Measurements from ENCODE around the gene GAD1. TPM values are rescaled to one million over a fixed set of nuclear protein-coding genes. Genes with fewer than 3 reads are reported as not detected.
A peak's percentile ranks its signal among the peaks of the same experiment; 100 is the strongest.

The GAD1 gene
- total and polyA plus RNA-seq, 4 donors = 0.08 to 1.4 (median 0.51) TPM

DNA sequence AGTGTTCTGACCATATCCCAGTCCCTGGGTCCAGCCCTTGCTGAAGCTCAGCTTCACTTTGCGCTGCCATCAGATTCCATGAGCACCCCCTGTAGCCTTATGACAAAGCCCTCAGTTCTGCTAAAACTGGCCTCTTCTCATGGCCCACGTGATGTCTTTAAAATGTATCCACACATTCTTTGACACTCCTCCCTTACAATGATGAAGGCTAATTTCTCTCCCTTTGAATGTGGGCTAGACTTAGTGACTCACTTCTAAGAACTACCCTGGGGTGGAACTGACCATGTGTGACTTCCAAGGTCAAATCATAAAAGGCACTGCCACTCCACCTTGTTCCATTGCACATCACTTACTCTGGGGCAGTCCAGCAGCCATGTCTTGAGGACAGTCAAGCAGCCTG lies 67.0 kb downstream of the GAD1 start:
- H3K27ac ChIP-seq (ENCODE audit: low read depth in 1 of 2, low read length in 1 of 2) = no peak overlapping the region
- H3K27me3 ChIP-seq (ENCODE audit: control insufficient read depth in 3 of 3, insufficient read depth in 3 of 3, low read length in 2 of 3) = peaks cover 0 to 3% (median 0%) of the 10 kb centered on the region in 3 donors
- TF ChIP-seq, protein P1, sequence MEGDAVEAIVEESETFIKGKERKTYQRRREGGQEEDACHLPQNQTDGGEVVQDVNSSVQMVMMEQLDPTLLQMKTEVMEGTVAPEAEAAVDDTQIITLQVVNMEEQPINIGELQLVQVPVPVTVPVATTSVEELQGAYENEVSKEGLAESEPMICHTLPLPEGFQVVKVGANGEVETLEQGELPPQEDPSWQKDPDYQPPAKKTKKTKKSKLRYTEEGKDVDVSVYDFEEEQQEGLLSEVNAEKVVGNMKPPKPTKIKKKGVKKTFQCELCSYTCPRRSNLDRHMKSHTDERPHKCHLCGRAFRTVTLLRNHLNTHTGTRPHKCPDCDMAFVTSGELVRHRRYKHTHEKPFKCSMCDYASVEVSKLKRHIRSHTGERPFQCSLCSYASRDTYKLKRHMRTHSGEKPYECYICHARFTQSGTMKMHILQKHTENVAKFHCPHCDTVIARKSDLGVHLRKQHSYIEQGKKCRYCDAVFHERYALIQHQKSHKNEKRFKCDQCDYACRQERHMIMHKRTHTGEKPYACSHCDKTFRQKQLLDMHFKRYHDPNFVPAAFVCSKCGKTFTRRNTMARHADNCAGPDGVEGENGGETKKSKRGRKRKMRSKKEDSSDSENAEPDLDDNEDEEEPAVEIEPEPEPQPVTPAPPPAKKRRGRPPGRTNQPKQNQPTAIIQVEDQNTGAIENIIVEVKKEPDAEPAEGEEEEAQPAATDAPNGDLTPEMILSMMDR (IDR thresholded peaks at IDR 0.05; ENCODE audit: control extremely low read depth, extremely low read depth) = no peak
- no peak overlapping the region for H3K9ac ChIP-seq (ENCODE audit: insufficient read depth in 1 of 2, low read length in 2 of 2)
- peaks cover 0 to 1% (median 0%) of the 10 kb centered on the region in 4 donors for H3K9me3 ChIP-seq (ENCODE audit: control insufficient read depth in 4 of 4, insufficient read depth in 3 of 4, low read length in 3 of 4)
- 88 to 94% methylated on average over 2 of the region's 2 CpGs for WGBS, 2 donors
- peaks cover 0 to 4% (median 0%) of the 10 kb centered on the region in 5 donors for H3K4me1 ChIP-seq (ENCODE audit: control insufficient read depth in 5 of 5, insufficient read depth in 5 of 5, low read length in 5 of 5)
- no peaks in the 10 kb centered on the region for H3K36me3 ChIP-seq (ENCODE audit: control insufficient read depth in 4 of 4, insufficient read depth in 4 of 4, low read length in 4 of 4)
- no peak for ATAC-seq (ENCODE audit: insufficient read depth, low FRiP score)
- DNase-seq = no peak
- no peak overlapping the region for H3K4me3 ChIP-seq

DNA sequence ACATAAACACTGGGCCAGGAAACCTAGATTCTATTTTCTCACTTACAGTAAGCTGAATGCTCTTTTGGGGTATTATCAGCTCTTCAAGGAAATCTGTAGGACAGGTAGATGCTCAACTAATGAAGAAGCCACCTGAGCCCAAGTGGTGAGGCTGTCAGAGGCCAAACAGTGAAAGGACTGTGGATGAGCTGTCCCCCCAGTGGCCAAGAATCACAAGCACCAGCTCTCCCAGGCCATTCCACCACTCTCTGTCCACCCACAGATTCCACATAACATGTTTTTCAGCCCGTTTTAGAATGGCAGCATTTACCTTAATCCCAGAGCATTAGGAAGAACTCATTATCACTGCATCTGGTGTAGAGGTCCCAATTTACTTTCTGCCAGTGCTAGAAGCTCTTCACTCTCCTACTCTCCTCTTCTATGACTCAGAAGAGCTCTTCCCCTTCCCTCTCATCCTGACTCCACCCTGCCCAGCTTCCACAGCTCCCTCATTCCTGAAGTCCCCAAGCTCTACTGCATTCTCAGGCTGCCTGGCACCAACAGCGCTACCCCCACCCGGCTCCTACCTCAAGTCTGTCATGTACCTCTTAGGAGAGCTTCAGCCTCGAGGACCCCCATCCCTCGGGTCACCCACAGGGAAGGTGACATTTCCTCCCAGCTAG lies 68.6 kb downstream of the GAD1 start:
- Histone ChIP-seq H3K36me3 (ENCODE audit: control insufficient read depth in 4 of 4, insufficient read depth in 4 of 4, low read length in 4 of 4) (no peaks in the 10 kb centered on the region), H3K4me3 (no peak overlapping the region), H3K4me1 (ENCODE audit: control insufficient read depth in 5 of 5, insufficient read depth in 5 of 5, low read length in 5 of 5) (peaks cover 0 to 4% (median 0%) of the 10 kb centered on the region in 5 donors), H3K27ac (ENCODE audit: low read depth in 1 of 2, low read length in 1 of 2) (no peak overlapping the region), H3K27me3 (ENCODE audit: control insufficient read depth in 3 of 3, insufficient read depth in 3 of 3, low read length in 2 of 3) (peaks cover 0 to 3% (median 0%) of the 10 kb centered on the region in 3 donors), H3K9ac (ENCODE audit: insufficient read depth in 1 of 2, low read length in 2 of 2) (no peak overlapping the region), H3K9me3 (ENCODE audit: control insufficient read depth in 4 of 4, insufficient read depth in 3 of 4, low read length in 3 of 4) (peaks cover 0 to 1% (median 0%) of the 10 kb centered on the region in 4 donors)
- 85 to 97% methylated on average over 5 of the region's 5 CpGs for WGBS, 2 donors
- TF ChIP-seq, protein P1 (IDR thresholded peaks at IDR 0.05; ENCODE audit: control extremely low read depth, extremely low read depth) = no peak
- DNase-seq = no peak
- ATAC-seq (ENCODE audit: insufficient read depth, low FRiP score) = no peak

DNA sequence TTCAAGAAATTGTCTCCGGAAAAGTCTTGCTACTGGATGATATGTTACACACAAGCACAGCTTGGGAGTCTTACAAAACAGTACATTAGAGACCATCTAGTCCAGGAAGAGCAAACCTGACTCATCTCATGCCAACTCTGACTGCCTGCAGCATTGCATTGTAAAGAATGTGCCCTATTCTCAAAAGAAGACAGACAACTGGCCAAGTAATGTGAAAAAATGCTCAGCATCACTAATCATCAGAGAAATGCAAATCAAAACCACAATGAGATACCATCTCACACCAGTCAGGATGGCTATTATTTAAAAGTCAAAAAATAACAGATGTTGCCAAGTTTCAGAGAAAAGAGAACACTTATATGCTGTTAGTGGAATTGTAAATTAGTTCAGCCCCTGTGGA lies 69.7 kb downstream of the GAD1 start:
- H3K9ac ChIP-seq (ENCODE audit: insufficient read depth in 1 of 2, low read length in 2 of 2) = no peak overlapping the region
- ATAC-seq (ENCODE audit: insufficient read depth, low FRiP score) (no peak), DNase-seq (peak; percentile 14 to 80 (median 63))
- 78 to 89% methylated on average over 1 of the region's 1 CpG for WGBS, 2 donors
- peaks cover 0 to 1% (median 0%) of the 10 kb centered on the region in 4 donors for H3K9me3 ChIP-seq (ENCODE audit: control insufficient read depth in 4 of 4, insufficient read depth in 3 of 4, low read length in 3 of 4)
- TF ChIP-seq, protein P1 (IDR thresholded peaks at IDR 0.05; ENCODE audit: control extremely low read depth, extremely low read depth) = no peak
- peaks cover 0 to 3% (median 0%) of the 10 kb centered on the region in 3 donors for H3K27me3 ChIP-seq (ENCODE audit: control insufficient read depth in 3 of 3, insufficient read depth in 3 of 3, low read length in 2 of 3)
- peaks cover 0 to 4% (median 0%) of the 10 kb centered on the region in 5 donors for H3K4me1 ChIP-seq (ENCODE audit: control insufficient read depth in 5 of 5, insufficient read depth in 5 of 5, low read length in 5 of 5)
- H3K4me3 ChIP-seq = no peak overlapping the region
- H3K36me3 ChIP-seq (ENCODE audit: control insufficient read depth in 4 of 4, insufficient read depth in 4 of 4, low read length in 4 of 4) = no peaks in the 10 kb centered on the region
- no peak overlapping the region for H3K27ac ChIP-seq (ENCODE audit: low read depth in 1 of 2, low read length in 1 of 2)
